ENCODE results near the gene CGNL1.

- TF ChIP-seq POLR2A (IDR thresholded peaks at IDR 0.05; ENCODE audit: low read length) (peak; percentile 12; the same call in 1 of the 2 replicates), HMGXB4 (CRISPR knock-in tag; IDR thresholded peaks at IDR 0.05; ENCODE audit: borderline replicate concordance) (no peak), MYC (IDR thresholded peaks at IDR 0.05; ENCODE audit: borderline replicate concordance, low read length) (no peak), PHF8 (IDR thresholded peaks at IDR 0.05; ENCODE audit: borderline replicate concordance, low read depth) (peak; percentile 46; the same call in 1 of the 2 replicates), KDM5A (IDR thresholded peaks at IDR 0.05) (no peak), CTCF (IDR thresholded peaks at IDR 0.05) (no peak), CBX8 (IDR thresholded peaks at IDR 0.05) (no peak)
These were observed at the start of gene CGNL1 for GRCh38 chr15:57375827-57376695.
